Activated naive CD8-positive, alpha-beta T cell treated with anti-CD3 and anti-CD28 coated beads for 36 hours (primary cell): ENCODE data around the gene KPNA6. TPM values are rescaled to one million over a fixed set of nuclear protein-coding genes. Genes with fewer than 3 reads are reported as not detected.

Source experiments
- DNase-seq: peaks from one replicate; pipeline ENCODE4 v3.0.0; 2021
- H3K27ac Mint-ChIP-seq: one replicate; pipeline ENCODE4 v1.8.0; 2022; ENCODE audit warnings: mild to moderate bottlenecking, moderate library complexity, mixed read lengths
- H3K27me3 Mint-ChIP-seq: one replicate; pipeline ENCODE4 v1.8.0; 2022; ENCODE audit warnings: mild to moderate bottlenecking, mixed read lengths
- H3K36me3 Mint-ChIP-seq: one replicate; pipeline ENCODE4 v1.8.0; 2021; ENCODE audit warnings: mild to moderate bottlenecking, mixed read lengths
- H3K4me1 Mint-ChIP-seq: one replicate; pipeline ENCODE4 v1.8.0; 2021; ENCODE audit warnings: mixed read lengths
- H3K4me3 Mint-ChIP-seq: one replicate; pipeline ENCODE4 v1.8.0; 2022; ENCODE audit warnings: mild to moderate bottlenecking, moderate library complexity, mixed read lengths
- H3K9me3 Mint-ChIP-seq: one replicate; pipeline ENCODE4 v1.8.0; 2022; ENCODE audit warnings: mixed read lengths
- total RNA-seq, 2 experiments: library from RNA; stranded (reverse); gene quantifications; one replicate each; pipeline ENCODE4 v1.2.3, GENCODE V29; 2021

Gene KPNA6
- total RNA-seq, 2 experiments from 2014 or later, result 85.3 to 88.3 TPM

GRCh38 chr1:32201011-32201855 is 93.4 kb downstream of the KPNA6 start:
- Mint-ChIP-seq H3K4me3 (peak overlapping the region; percentile 83), H3K4me1 (peaks cover 42% of the 10 kb centered on the region), H3K9me3 (no peaks in the 10 kb centered on the region), H3K36me3 (peaks cover 25% of the 10 kb centered on the region), H3K27me3 (no peaks in the 10 kb centered on the region), H3K27ac (peak overlapping the region; percentile 94)
- DNase-seq, result peak; percentile 86

GRCh38 chr1:32204943-32205361 is 97.1 kb downstream of the KPNA6 start:
- DNase-seq, result no peak
- Mint-ChIP-seq H3K4me3 (peak overlapping the region; percentile 92), H3K9me3 (no peaks in the 10 kb centered on the region), H3K27me3 (no peaks in the 10 kb centered on the region), H3K36me3 (peaks cover 19% of the 10 kb centered on the region), H3K27ac (peak overlapping the region; percentile 63), H3K4me1 (peaks cover 32% of the 10 kb centered on the region)

GRCh38 chr1:32205401-32206370 is 97.8 kb downstream of the KPNA6 start, which contains the start of gene IQCC:
TSS of gene IQCC (plus strand) at chr1:32205671. CDS start at chr1:32205682, 11 bp downstream.
- H3K4me1 Mint-ChIP-seq, result peaks cover 29% of the 10 kb centered on the region
- H3K9me3 Mint-ChIP-seq, result no peaks in the 10 kb centered on the region
- peak; percentile 91 for DNase-seq
- peak within 1 kb of the TSS; percentile 92 for H3K4me3 Mint-ChIP-seq
- H3K27ac Mint-ChIP-seq, result peak within 1 kb of the TSS; percentile 82
- peaks cover 19% of the 10 kb centered on the region for H3K36me3 Mint-ChIP-seq
- H3K27me3 Mint-ChIP-seq, result no peaks in the 10 kb centered on the region

GRCh38 chr1:32208469-32208868 is 100.6 kb downstream of the KPNA6 start:
- peaks cover 15% of the 10 kb centered on the region for H3K36me3 Mint-ChIP-seq
- peak overlapping the region; percentile 29 for H3K27ac Mint-ChIP-seq
- H3K4me1 Mint-ChIP-seq, result peaks cover 13% of the 10 kb centered on the region
- H3K4me3 Mint-ChIP-seq, result no peak overlapping the region
- no peaks in the 10 kb centered on the region for H3K9me3 Mint-ChIP-seq
- DNase-seq, result no peak
- no peaks in the 10 kb centered on the region for H3K27me3 Mint-ChIP-seq

- H3K27me3 Mint-ChIP-seq, result no peaks in the 10 kb centered on the region
- H3K4me3 Mint-ChIP-seq, result no peak within 1 kb of the TSS
- peaks cover 12% of the 10 kb centered on the region for H3K4me1 Mint-ChIP-seq
- peak within 1 kb of the TSS; percentile 29 for H3K27ac Mint-ChIP-seq
- H3K36me3 Mint-ChIP-seq, result peaks cover 13% of the 10 kb centered on the region
- H3K9me3 Mint-ChIP-seq, result no peaks in the 10 kb centered on the region
- DNase-seq, result no peak
Observed at GRCh38 chr1:32208891-32209328, 101.1 kb downstream of the KPNA6 start, which contains the start of gene DCDC2B. TSS of gene DCDC2B (plus strand) at chr1:32209089. CDS start at chr1:32209094, 5 bp downstream.

- no peaks in the 10 kb centered on the region for H3K9me3 Mint-ChIP-seq
- H3K36me3 Mint-ChIP-seq, result peaks cover 1% of the 10 kb centered on the region
- H3K27ac Mint-ChIP-seq, result no peak overlapping the region
- DNase-seq, result peak; percentile 44
- H3K4me3 Mint-ChIP-seq, result no peak overlapping the region
- peaks cover 9% of the 10 kb centered on the region for H3K4me1 Mint-ChIP-seq
- no peaks in the 10 kb centered on the region for H3K27me3 Mint-ChIP-seq
Observed at GRCh38 chr1:32215629-32216480, 108.0 kb downstream of the KPNA6 start.

GRCh38 chr1:32216566-32216965 is 108.7 kb downstream of the KPNA6 start:
- peaks cover 16% of the 10 kb centered on the region for H3K4me1 Mint-ChIP-seq
- no peak for DNase-seq
- H3K27ac Mint-ChIP-seq, result no peak overlapping the region
- H3K4me3 Mint-ChIP-seq, result no peak overlapping the region
- H3K36me3 Mint-ChIP-seq, result peaks cover 1% of the 10 kb centered on the region
- no peaks in the 10 kb centered on the region for H3K9me3 Mint-ChIP-seq
- no peaks in the 10 kb centered on the region for H3K27me3 Mint-ChIP-seq

GRCh38 chr1:32219022-32219421 is 111.2 kb downstream of the KPNA6 start:
- no peaks in the 10 kb centered on the region for H3K9me3 Mint-ChIP-seq
- no peak overlapping the region for H3K27ac Mint-ChIP-seq
- no peak for DNase-seq
- no peak overlapping the region for H3K4me3 Mint-ChIP-seq
- H3K36me3 Mint-ChIP-seq, result peaks cover 15% of the 10 kb centered on the region
- no peaks in the 10 kb centered on the region for H3K27me3 Mint-ChIP-seq
- H3K4me1 Mint-ChIP-seq, result peaks cover 26% of the 10 kb centered on the region

- Mint-ChIP-seq H3K36me3 (peaks cover 22% of the 10 kb centered on the region), H3K27me3 (no peaks in the 10 kb centered on the region), H3K4me1 (peaks cover 30% of the 10 kb centered on the region), H3K4me3 (peak overlapping the region; percentile 93), H3K27ac (peak overlapping the region; percentile 96), H3K9me3 (no peaks in the 10 kb centered on the region)
- no peak for DNase-seq
Observed at GRCh38 chr1:32220746-32221580, 113.1 kb downstream of the KPNA6 start.

- peaks cover 32% of the 10 kb centered on the region for H3K4me1 Mint-ChIP-seq
- H3K27me3 Mint-ChIP-seq, result no peaks in the 10 kb centered on the region
- peak overlapping the region; percentile 96 for H3K27ac Mint-ChIP-seq
- peak overlapping the region; percentile 93 for H3K4me3 Mint-ChIP-seq
- peaks cover 23% of the 10 kb centered on the region for H3K36me3 Mint-ChIP-seq
- DNase-seq, result no peak
- no peaks in the 10 kb centered on the region for H3K9me3 Mint-ChIP-seq
Observed at GRCh38 chr1:32221581-32221979, 113.7 kb downstream of the KPNA6 start.

GRCh38 chr1:32221980-32222755 is 114.3 kb downstream of the KPNA6 start, which contains the start of the genes EIF3I and TMEM234:
TSS of gene EIF3I (plus strand) at chr1:32222407. CDS start at chr1:32222442, 35 bp downstream.
TSS of gene TMEM234 (minus strand) at chr1:32222353. CDS start at chr1:32222322, 31 bp downstream.
- Mint-ChIP-seq H3K27me3 (no peaks in the 10 kb centered on the region), H3K36me3 (peaks cover 23% of the 10 kb centered on the region), H3K9me3 (no peaks in the 10 kb centered on the region), H3K4me1 (peaks cover 32% of the 10 kb centered on the region), H3K27ac (peak within 1 kb of the TSS; percentile 96), H3K4me3 (peak within 1 kb of the TSS; percentile 93)
- DNase-seq, result peak; percentile 88

GRCh38 chr1:32223683-32224082 is 115.8 kb downstream of the KPNA6 start:
- Mint-ChIP-seq H3K36me3 (peaks cover 28% of the 10 kb centered on the region), H3K9me3 (no peaks in the 10 kb centered on the region), H3K4me3 (peak overlapping the region; percentile 93), H3K27me3 (no peaks in the 10 kb centered on the region), H3K27ac (peak overlapping the region; percentile 96), H3K4me1 (peaks cover 38% of the 10 kb centered on the region)
- DNase-seq, result no peak

GRCh38 chr1:32224285-32224684 is 116.4 kb downstream of the KPNA6 start:
- Mint-ChIP-seq H3K4me3 (peak overlapping the region; percentile 93), H3K36me3 (peaks cover 33% of the 10 kb centered on the region), H3K4me1 (peaks cover 40% of the 10 kb centered on the region), H3K27ac (peak overlapping the region; percentile 62), H3K9me3 (no peaks in the 10 kb centered on the region), H3K27me3 (no peaks in the 10 kb centered on the region)
- no peak for DNase-seq
